ENCODE data around the gene LRCOL1. TPM values are rescaled to one million over a fixed set of nuclear protein-coding genes. Genes with fewer than 3 reads are reported as not detected.

The LRCOL1 gene
- total and polyA plus RNA-seq, 10 of the 15 experiments (the other 5 are each of a cell fraction or from before 2014, with no cell fraction given), result not detected

GRCh38 chr12:132625731-132626430, 15.5 kb upstream of the LRCOL1 start (continued):
- TF ChIP-seq ZNF592 (IDR thresholded peaks at IDR 0.05), result no peak
- no peak for TF ChIP-seq CBX3 (IDR thresholded peaks at IDR 0.05; ENCODE audit: borderline replicate concordance, low read depth)
- no peak for TF ChIP-seq SMAD1 (IDR thresholded peaks at IDR 0.05; ENCODE audit: low read depth, partially characterized antibody)
- TF ChIP-seq CUX1 (IDR thresholded peaks at IDR 0.05; ENCODE audit: insufficient replicate concordance, low read depth, low read length), result no peak
- no peak for TF ChIP-seq STAT3 (IDR thresholded peaks at IDR 0.05; ENCODE audit: low read depth, low read length)
